ENCODE measurements around the gene ZNF407.

ZNF407 gene

GRCh38 chr18:74775239-74775638 lies 177.6 kb downstream of the ZNF407 start:
- DNase-seq (ENCODE audit: low read depth), result peak; percentile 73
- TF ChIP-seq, protein P1, sequence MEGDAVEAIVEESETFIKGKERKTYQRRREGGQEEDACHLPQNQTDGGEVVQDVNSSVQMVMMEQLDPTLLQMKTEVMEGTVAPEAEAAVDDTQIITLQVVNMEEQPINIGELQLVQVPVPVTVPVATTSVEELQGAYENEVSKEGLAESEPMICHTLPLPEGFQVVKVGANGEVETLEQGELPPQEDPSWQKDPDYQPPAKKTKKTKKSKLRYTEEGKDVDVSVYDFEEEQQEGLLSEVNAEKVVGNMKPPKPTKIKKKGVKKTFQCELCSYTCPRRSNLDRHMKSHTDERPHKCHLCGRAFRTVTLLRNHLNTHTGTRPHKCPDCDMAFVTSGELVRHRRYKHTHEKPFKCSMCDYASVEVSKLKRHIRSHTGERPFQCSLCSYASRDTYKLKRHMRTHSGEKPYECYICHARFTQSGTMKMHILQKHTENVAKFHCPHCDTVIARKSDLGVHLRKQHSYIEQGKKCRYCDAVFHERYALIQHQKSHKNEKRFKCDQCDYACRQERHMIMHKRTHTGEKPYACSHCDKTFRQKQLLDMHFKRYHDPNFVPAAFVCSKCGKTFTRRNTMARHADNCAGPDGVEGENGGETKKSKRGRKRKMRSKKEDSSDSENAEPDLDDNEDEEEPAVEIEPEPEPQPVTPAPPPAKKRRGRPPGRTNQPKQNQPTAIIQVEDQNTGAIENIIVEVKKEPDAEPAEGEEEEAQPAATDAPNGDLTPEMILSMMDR (conservative IDR thresholded peaks at IDR 0.05; ENCODE audit: control insufficient read depth, insufficient read depth, low read depth, low read length), result no peak
- no peak overlapping the region for H3K4me3 ChIP-seq (ENCODE audit: control insufficient read depth, low read depth, low read length)

GRCh38 chr18:74778191-74778847 lies 180.6 kb downstream of the ZNF407 start:
- no peak overlapping the region for H3K4me3 ChIP-seq (ENCODE audit: control insufficient read depth, low read depth, low read length)
- TF ChIP-seq, protein P1 (conservative IDR thresholded peaks at IDR 0.05; ENCODE audit: control insufficient read depth, insufficient read depth, low read depth, low read length), result no peak
- peak; percentile 16 for DNase-seq (ENCODE audit: low read depth)

DNA sequence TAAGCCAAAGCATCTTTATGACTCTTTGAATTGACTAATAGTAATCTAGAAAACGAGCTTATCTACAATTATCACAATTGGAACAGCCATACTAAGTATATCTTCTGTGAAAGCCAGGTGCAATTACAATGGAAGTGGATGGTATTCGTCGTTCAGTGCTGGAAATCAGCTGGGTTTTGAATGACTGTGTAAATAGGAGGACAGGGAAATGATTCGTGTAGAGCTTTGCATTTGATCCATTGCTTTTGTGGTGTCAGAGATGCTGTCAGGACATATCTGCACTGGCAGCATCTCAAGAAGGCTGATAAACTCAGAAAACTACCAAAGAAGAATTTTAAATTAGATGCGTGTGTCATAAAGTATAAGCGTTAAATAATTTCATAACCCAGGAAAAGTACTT lies 187.1 kb downstream of the ZNF407 start:
- TF ChIP-seq, protein P1 (conservative IDR thresholded peaks at IDR 0.05; ENCODE audit: control insufficient read depth, insufficient read depth, low read depth, low read length), result no peak
- H3K4me3 ChIP-seq (ENCODE audit: control insufficient read depth, low read depth, low read length), result no peak overlapping the region
- DNase-seq (ENCODE audit: low read depth), result no peak

GRCh38 chr18:74785632-74786031 lies 188.0 kb downstream of the ZNF407 start:
- peak; percentile 16 for DNase-seq (ENCODE audit: low read depth)
- TF ChIP-seq, protein P1 (conservative IDR thresholded peaks at IDR 0.05; ENCODE audit: control insufficient read depth, insufficient read depth, low read depth, low read length), result no peak
- H3K4me3 ChIP-seq (ENCODE audit: control insufficient read depth, low read depth, low read length), result no peak overlapping the region

DNA sequence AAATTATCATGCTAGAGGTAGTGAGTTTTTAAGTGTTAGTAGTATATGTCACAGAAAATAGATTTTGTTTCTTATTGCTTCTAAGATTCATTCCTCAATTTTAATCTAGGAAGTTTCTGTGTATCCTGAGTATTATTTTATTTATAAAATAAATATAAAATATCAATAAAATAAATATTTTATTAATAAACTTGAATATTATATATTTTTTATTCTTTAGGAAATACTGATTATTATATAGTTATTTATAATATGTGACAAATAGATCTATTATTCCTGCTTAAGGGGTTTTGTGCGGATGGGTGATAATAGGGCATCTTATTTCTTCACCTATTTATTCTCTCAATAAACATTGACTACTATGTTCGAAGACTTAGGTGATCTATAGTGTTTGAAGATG lies 191.0 kb downstream of the ZNF407 start:
- H3K4me3 ChIP-seq (ENCODE audit: control insufficient read depth, low read depth, low read length), result no peak overlapping the region
- TF ChIP-seq, protein P1 (conservative IDR thresholded peaks at IDR 0.05; ENCODE audit: control insufficient read depth, insufficient read depth, low read depth, low read length), result no peak
- no peak for DNase-seq (ENCODE audit: low read depth)

DNA sequence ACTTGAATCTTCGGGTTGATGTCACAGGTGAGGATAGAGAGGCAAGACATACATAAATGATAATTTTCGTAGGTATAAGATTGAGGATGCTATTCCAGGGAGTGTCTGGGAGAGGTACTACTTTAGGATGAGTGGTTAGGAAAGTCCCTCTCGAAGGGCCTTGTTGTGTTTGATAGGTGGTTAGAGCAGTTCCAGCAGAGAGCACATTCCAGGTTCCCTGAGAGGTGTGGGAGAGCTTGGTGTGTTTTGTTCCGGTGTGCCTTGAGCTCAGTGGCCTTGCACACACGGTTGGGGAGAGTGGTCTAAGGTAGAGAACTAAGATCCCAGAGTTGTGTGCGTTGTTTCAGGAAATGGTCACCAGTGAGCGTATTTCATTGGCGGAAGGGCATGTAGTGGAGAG lies 191.4 kb downstream of the ZNF407 start:
- TF ChIP-seq, protein P1 (conservative IDR thresholded peaks at IDR 0.05; ENCODE audit: control insufficient read depth, insufficient read depth, low read depth, low read length), result no peak
- no peak for DNase-seq (ENCODE audit: low read depth)
- no peak overlapping the region for H3K4me3 ChIP-seq (ENCODE audit: control insufficient read depth, low read depth, low read length)

- TF ChIP-seq, protein P1 (conservative IDR thresholded peaks at IDR 0.05; ENCODE audit: control insufficient read depth, insufficient read depth, low read depth, low read length), result no peak
- no peak overlapping the region for H3K4me3 ChIP-seq (ENCODE audit: control insufficient read depth, low read depth, low read length)
- no peak for DNase-seq (ENCODE audit: low read depth)
Observed at GRCh38 chr18:74790451-74790850, 192.8 kb downstream of the ZNF407 start.

Measured in fibroblast of mammary gland (primary cell).